K562 (cell line): ENCODE results near the gene RUNDC1. TPM values are rescaled to one million over a fixed set of nuclear protein-coding genes. Genes with fewer than 3 reads are reported as not detected.

Source experiments
- ATF1 ChIP-seq, 2 experiments: fragments of 450-650 bp in 1 of 2; IDR thresholded peaks; 2 replicates each; pipeline ENCODE4 v1.6.1; 2016; ENCODE audit warnings: missing compliant biosample characterization in 1 of 2, missing genetic modification characterization in 1 of 2
- E2F1 ChIP-seq: sonication (generic); formaldehyde crosslinking; IDR thresholded peaks from 2 replicates; pipeline ENCODE4 v1.8.1; 2023; ENCODE audit warnings: mild to moderate bottlenecking, missing genetic modification reagents, moderate library complexity
- KAT7 ChIP-seq: sonication (generic); formaldehyde crosslinking; IDR thresholded peaks from 2 replicates; pipeline ENCODE4 v1.8.0; 2022; ENCODE audit warnings: missing genetic modification reagents, mild to moderate bottlenecking, borderline replicate concordance
- MEF2A ChIP-seq: IDR thresholded peaks from 2 replicates; pipeline ENCODE4 v1.6.1; 2011; ENCODE audit warnings: low read depth, mild to moderate bottlenecking, low read length, moderate library complexity; ENCODE audit not compliant: control insufficient read depth
- MNT ChIP-seq, 2 experiments: fragments of 450-650 bp; conservative IDR thresholded peaks; 2 replicates each; pipeline ENCODE4 v1.6.1; 2017; ENCODE audit warnings: mild to moderate bottlenecking in 2 of 2, moderate library complexity in 2 of 2
- NEUROD1 ChIP-seq: fragments of 150-350 bp; IDR thresholded peaks from 2 replicates; pipeline ENCODE4 v1.6.1; 2014; ENCODE audit warnings: borderline replicate concordance, low read length, low read depth; ENCODE audit not compliant: partially characterized antibody
- PHF8 ChIP-seq: fragments of 200-600 bp; sonication (generic); IDR thresholded peaks from 2 replicates; pipeline ENCODE4 v1.6.1; 2012; ENCODE audit warnings: mixed run types, mild to moderate bottlenecking, inconsistent platforms, low read length, moderate library complexity, borderline replicate concordance
- SIN3A ChIP-seq, 2 experiments: fragments of 150-350 bp in 1 of 2; IDR thresholded peaks; 2 replicates each; pipeline ENCODE4 v1.6.1; 2011 to 2016; ENCODE audit warnings: borderline replicate concordance in 2 of 2, low read depth in 2 of 2, low read length in 2 of 2, mild to moderate bottlenecking in 2 of 2, moderate library complexity in 2 of 2; ENCODE audit not compliant: control insufficient read depth in 1 of 2
- SOX6 ChIP-seq: fragments of 450-650 bp; IDR thresholded peaks from 2 replicates; pipeline ENCODE4 v1.6.1; 2014; ENCODE audit warnings: mild to moderate bottlenecking
- YY1 ChIP-seq, 3 experiments: IDR thresholded peaks; 2 replicates each; pipeline ENCODE4 v1.6.1; 2011; ENCODE audit warnings: low read length in 2 of 3, mild to moderate bottlenecking in 2 of 3, moderate library complexity in 2 of 3, borderline replicate concordance in 1 of 3, control low read depth in 1 of 3, low read depth in 1 of 3; ENCODE audit not compliant: insufficient read depth in 3 of 3, insufficient replicate concordance in 2 of 3, control insufficient read depth in 1 of 3, insufficient read length in 1 of 3; ENCODE audit errors: extremely low read depth in 1 of 3
- ZNF395 ChIP-seq: fragments of 200-800 bp; sonication (Bioruptor generic); IDR thresholded peaks from 2 replicates; pipeline ENCODE4 v1.6.1; 2017; ENCODE audit warnings: missing genetic modification characterization, missing compliant biosample characterization
- ZNF436 ChIP-seq: fragments of 250-450, 450-650 bp; sonication (Bioruptor Pico); formaldehyde crosslinking; IDR thresholded peaks from 2 replicates; pipeline ENCODE4 v1.7.0; 2020; ENCODE audit warnings: mild to moderate bottlenecking
- ZNF511 ChIP-seq: sonication (generic); formaldehyde crosslinking; IDR thresholded peaks from 2 replicates; pipeline ENCODE4 v1.8.0; 2022; ENCODE audit warnings: mild to moderate bottlenecking, missing genetic modification reagents
- polyA plus RNA-seq, 8 experiments: library from polyadenylated mRNA; depleted of rRNA in 4 of 8; stranded (reverse) in 5 of 8; unstranded in 3 of 8; fragments of >200 nt; fragmentation: Nextera tagmentation in 2 of 8; fragmentation: Illumina TruSeq in 1 of 8; extraction: Ambion mirVana in 2 of 8; extraction: Trizol in 1 of 8; gene quantifications; 2 replicates each; pipeline versions ENCODE4 v1.2.1 to v1.2.3, GENCODE V29; 2011 to 2014; ENCODE audit warnings: inconsistent platforms in 1 of 8, missing spikeins in 1 of 8
- total RNA-seq, 7 experiments: library from RNA; depleted of rRNA in 6 of 7; stranded (reverse); fragments of >200 nt in 6 of 7; fragmentation: Illumina TruSeq in 2 of 7; extraction: Trizol in 2 of 7; gene quantifications; 2 replicates each; pipeline versions ENCODE4 v1.2.1 to v1.2.3, GENCODE V29; 2011 to 2021; ENCODE audit warnings: low replicate concordance in 1 of 7
- TF ChIP-seq, protein P1 (sequence below): sonication (generic); formaldehyde crosslinking; IDR thresholded peaks from 2 replicates; pipeline ENCODE4 v1.8.0; 2022; ENCODE audit warnings: missing genetic modification reagents, mild to moderate bottlenecking, moderate library complexity, borderline replicate concordance
- TF ChIP-seq, protein P2 (sequence below): fragments of 450-650 bp; IDR thresholded peaks from 2 replicates; pipeline ENCODE4 v1.6.1; 2016; ENCODE audit warnings: mild to moderate bottlenecking

RUNDC1 gene
- total and polyA plus RNA-seq, 9 of the 15 experiments (the other 6 are each of a cell fraction or from before 2014, with no cell fraction given), result 3.4 to 12.6 (median 9.4) TPM

GRCh38 chr17:43021741-43022512 lies 41.6 kb downstream of the RUNDC1 start, which contains the start of gene VAT1 (continued):
- TF ChIP-seq YY1 (IDR thresholded peaks at IDR 0.05; ENCODE audit: borderline replicate concordance in 1 of 3, control insufficient read depth in 1 of 3, extremely low read depth in 1 of 3, insufficient read depth in 3 of 3, insufficient read length in 1 of 3, insufficient replicate concordance in 2 of 3, low read depth in 1 of 3, low read length in 2 of 3) (peak in 1 of 3 experiments; percentile 9), PHF8 (peak; percentile 15; the same call in 1 of the 2 replicates), SIN3A (IDR thresholded peaks at IDR 0.05; ENCODE audit: borderline replicate concordance in 2 of 2, control insufficient read depth in 1 of 2, low read depth in 2 of 2, low read length in 2 of 2) (peak; percentile 71 to 89; a peak in 3 of 4 replicates), ATF1 (CRISPR knock-in tag; IDR thresholded peaks at IDR 0.05) (no peak), ATF1 (tag; IDR thresholded peaks at IDR 0.05) (peak; percentile 48; the same call in 1 of the 2 replicates), ZNF395 (peak; percentile 74; the same call in 1 of the 2 replicates), ZNF511 (CRISPR knock-in tag) (peak; percentile 36; the same call in 1 of the 2 replicates), NEUROD1 (peak; percentile 32), E2F1 (CRISPR knock-in tag) (peak; percentile 80; the same call in 1 of the 2 replicates), ZNF436 (CRISPR knock-in tag) (no peak), MEF2A (no peak), KAT7 (CRISPR knock-in tag) (0 out of 2 replicates have a peak, but pooled peaks have one; percentile 57), SOX6 (peak; percentile 33; the same call in 1 of the 2 replicates), MNT (conservative IDR thresholded peaks at IDR 0.05) (peak; percentile 67 to 79)
- TF ChIP-seq, protein P1, sequence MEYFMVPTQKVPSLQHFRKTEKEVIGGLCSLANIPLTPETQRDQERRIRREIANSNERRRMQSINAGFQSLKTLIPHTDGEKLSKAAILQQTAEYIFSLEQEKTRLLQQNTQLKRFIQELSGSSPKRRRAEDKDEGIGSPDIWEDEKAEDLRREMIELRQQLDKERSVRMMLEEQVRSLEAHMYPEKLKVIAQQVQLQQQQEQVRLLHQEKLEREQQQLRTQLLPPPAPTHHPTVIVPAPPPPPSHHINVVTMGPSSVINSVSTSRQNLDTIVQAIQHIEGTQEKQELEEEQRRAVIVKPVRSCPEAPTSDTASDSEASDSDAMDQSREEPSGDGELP, result peak; percentile 97
- TF ChIP-seq, protein P2, sequence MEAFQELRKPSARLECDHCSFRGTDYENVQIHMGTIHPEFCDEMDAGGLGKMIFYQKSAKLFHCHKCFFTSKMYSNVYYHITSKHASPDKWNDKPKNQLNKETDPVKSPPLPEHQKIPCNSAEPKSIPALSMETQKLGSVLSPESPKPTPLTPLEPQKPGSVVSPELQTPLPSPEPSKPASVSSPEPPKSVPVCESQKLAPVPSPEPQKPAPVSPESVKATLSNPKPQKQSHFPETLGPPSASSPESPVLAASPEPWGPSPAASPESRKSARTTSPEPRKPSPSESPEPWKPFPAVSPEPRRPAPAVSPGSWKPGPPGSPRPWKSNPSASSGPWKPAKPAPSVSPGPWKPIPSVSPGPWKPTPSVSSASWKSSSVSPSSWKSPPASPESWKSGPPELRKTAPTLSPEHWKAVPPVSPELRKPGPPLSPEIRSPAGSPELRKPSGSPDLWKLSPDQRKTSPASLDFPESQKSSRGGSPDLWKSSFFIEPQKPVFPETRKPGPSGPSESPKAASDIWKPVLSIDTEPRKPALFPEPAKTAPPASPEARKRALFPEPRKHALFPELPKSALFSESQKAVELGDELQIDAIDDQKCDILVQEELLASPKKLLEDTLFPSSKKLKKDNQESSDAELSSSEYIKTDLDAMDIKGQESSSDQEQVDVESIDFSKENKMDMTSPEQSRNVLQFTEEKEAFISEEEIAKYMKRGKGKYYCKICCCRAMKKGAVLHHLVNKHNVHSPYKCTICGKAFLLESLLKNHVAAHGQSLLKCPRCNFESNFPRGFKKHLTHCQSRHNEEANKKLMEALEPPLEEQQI, result no peak
